ENCODE measurements around the gene ANO8. TPM values are rescaled to one million over a fixed set of nuclear protein-coding genes. Genes with fewer than 3 reads are reported as not detected.
"Not testable (repeated sequence)": the region's sequence is repeated elsewhere in the genome, so short reads cannot be mapped to it uniquely, and the experiment has no call there.

The ANO8 gene, protein sequence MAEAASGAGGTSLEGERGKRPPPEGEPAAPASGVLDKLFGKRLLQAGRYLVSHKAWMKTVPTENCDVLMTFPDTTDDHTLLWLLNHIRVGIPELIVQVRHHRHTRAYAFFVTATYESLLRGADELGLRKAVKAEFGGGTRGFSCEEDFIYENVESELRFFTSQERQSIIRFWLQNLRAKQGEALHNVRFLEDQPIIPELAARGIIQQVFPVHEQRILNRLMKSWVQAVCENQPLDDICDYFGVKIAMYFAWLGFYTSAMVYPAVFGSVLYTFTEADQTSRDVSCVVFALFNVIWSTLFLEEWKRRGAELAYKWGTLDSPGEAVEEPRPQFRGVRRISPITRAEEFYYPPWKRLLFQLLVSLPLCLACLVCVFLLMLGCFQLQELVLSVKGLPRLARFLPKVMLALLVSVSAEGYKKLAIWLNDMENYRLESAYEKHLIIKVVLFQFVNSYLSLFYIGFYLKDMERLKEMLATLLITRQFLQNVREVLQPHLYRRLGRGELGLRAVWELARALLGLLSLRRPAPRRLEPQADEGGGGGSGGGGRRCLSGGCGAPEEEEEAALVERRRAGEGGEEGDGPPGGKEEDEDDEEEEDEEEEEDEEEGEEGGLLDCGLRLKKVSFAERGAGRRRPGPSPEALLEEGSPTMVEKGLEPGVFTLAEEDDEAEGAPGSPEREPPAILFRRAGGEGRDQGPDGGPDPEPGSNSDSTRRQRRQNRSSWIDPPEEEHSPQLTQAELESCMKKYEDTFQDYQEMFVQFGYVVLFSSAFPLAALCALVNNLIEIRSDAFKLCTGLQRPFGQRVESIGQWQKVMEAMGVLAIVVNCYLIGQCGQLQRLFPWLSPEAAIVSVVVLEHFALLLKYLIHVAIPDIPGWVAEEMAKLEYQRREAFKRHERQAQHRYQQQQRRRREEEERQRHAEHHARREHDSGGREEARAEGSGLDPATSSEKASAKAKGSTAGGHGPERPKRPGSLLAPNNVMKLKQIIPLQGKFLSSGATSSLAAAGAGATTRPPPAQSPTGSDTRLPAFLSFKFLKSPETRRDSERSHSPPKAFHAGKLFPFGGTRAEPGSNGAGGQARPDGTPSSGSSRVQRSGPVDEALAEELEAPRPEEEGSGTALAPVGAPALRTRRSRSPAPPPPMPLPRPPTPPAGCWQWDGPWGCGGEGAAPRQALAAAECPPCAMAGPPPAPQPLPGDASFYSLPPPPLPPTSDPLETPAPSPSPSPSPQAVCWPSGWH
- 0.93 TPM for polyA plus RNA-seq (2012; ENCODE audit: missing spikeins)

DNA sequence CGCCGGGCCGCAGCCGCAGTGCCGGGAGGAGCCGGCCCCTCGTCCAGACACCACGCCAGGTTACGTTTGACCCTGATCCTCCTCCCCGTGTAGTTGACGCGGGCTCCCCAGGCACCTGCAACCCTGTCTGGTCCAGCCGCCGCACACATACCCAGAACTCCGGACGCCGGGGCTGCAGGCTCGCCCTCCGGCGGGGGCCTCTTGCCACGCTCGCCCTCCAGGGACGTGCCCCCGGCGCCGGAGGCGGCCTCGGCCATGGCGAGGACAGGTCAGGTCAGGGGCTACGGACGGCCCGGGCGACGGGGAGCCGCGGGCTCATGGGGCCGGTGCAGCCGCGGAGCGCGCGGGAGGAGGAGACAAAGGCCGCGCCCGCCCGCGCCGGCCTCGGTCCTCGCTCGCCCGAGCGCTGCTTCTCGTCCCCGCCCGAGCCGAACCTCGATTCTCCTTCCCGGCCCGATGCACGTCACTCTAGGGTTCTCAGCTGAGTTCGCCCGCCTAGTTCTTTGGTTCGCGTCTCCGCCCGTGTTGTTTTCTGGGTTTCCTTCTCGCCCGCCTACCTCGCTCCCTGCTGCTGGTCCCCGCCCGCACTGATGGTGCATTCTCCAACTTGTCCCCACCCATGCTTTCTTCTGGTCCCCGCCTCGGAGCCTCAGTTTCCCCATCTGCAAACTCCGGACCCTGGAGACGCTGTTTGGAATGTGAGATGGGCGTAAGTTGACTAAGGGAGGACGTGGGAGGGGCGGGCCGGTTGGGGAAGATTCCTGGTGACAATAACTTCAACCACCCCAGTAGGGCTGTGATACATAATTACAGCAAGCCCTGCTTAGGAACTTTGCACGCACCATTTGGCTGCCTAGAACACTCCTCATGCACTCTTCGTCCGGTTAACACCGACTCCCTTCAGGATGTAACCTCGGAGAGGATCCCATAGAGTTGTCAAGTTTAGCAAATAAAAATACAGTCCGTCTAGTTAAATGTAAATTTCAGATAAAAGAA is at the start of gene ANO8:
Gene ANO8, minus strand, starts transcription at position 442 of the 996 bp plus-strand sequence. Its CDS starts 185 bp downstream, at position 257.
- FAIRE-seq, result peak; percentile 97

DNA sequence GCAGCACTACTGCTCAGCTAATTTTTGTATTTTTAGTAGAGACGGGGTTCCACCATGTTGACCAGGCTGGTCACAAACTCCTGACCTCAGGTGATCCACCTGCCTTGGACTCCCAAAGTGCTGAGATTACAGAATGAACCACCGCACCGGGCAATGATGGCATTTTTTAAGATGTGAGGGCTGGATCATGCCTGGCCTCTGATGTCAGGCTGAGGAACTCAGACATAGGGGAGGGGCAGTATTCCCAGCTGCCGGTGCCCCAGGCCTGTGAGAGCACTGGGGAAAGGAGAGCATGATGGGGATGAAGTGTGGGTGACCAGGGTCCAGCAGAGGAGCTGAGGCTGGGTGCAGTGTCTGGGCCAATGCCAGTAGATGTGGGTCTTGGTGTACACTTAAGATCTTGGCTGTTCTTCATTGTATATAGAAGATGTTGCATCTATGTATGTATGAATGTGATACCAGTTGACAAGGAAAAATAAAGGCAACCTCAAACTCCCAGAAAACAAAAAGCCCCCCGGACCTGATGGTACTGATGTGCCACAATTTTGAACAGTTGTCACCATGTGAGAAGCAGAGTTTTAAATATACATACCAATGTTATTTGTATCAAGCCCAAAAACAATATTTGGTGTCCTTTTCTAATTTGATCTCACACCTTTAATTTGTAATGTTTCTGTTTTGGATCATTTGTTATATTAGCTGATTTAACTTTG is 45.9 kb upstream of the ANO8 start:
- no peak for DNase-seq (ENCODE audit: insufficient read length)
- FAIRE-seq, result no peak
- TF ChIP-seq TAF1 (IDR thresholded peaks at IDR 0.05; ENCODE audit: borderline replicate concordance, low read depth, low read length) (no peak), POLR2A (IDR thresholded peaks at IDR 0.05; ENCODE audit: low read depth, low read length) (no peak), POLR2AphosphoS5 (IDR thresholded peaks at IDR 0.05; ENCODE audit: low read depth, low read length) (no peak)

More for the DNA sequence above, at the start of gene ANO8:
- peak; percentile 92 for DNase-seq (ENCODE audit: insufficient read length)
- TF ChIP-seq TAF1 (IDR thresholded peaks at IDR 0.05; ENCODE audit: borderline replicate concordance, low read depth, low read length) (0 out of 2 replicates have a peak, but pooled peaks have one; percentile 6), POLR2A (IDR thresholded peaks at IDR 0.05; ENCODE audit: low read depth, low read length) (no peak), POLR2AphosphoS5 (IDR thresholded peaks at IDR 0.05; ENCODE audit: low read depth, low read length) (no peak)

DNA sequence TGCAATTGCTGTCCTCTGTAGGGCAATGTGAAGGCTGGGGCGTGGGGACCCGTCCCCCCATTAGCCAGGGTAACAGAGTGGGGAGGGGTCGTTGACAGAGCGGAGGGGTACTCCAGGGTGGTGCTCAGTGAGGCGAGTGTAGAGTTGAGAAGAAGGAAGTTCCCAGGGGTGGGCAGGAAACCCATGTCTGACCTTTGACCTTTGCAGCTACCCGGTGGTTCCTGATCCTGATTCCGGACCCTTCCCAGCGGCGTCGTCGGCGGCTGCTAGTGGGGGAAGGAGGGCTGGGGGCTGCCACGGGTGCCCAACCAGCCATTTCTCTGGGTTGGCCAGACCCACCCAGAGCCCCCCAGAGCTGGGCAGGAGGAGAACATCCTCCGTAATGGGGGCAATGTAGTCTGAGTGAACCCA is 44.6 kb upstream of the ANO8 start:
- TF ChIP-seq POLR2AphosphoS5 (IDR thresholded peaks at IDR 0.05; ENCODE audit: low read depth, low read length), result no peak
- FAIRE-seq (no peak), DNase-seq (ENCODE audit: insufficient read length) (no peak)

DNA sequence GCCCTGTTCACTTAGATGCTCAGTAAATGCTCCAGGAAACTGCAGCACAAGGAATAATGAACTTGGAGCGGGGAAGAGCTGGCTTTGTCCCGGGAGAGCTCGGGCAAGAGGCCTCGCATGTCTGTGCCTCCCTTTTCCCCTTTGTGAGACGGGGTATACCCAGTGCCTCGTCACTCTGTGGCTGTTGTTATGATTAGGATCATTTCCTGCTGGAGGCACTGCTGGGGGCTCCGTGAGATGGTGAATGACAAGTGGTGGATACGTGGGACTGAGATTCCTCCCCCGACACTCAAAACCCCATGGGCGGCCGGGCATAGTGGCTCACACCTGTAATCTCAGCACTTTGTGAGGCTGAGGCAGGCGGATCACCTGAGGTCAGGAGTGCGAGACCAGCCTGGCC is 43.6 kb upstream of the ANO8 start:
- FAIRE-seq (no peak), DNase-seq (ENCODE audit: insufficient read length) (no peak)
- TF ChIP-seq TAF1 (IDR thresholded peaks at IDR 0.05; ENCODE audit: borderline replicate concordance, low read depth, low read length) (no peak), POLR2A (IDR thresholded peaks at IDR 0.05; ENCODE audit: low read depth, low read length) (no peak), POLR2AphosphoS5 (IDR thresholded peaks at IDR 0.05; ENCODE audit: low read depth, low read length) (no peak)

DNA sequence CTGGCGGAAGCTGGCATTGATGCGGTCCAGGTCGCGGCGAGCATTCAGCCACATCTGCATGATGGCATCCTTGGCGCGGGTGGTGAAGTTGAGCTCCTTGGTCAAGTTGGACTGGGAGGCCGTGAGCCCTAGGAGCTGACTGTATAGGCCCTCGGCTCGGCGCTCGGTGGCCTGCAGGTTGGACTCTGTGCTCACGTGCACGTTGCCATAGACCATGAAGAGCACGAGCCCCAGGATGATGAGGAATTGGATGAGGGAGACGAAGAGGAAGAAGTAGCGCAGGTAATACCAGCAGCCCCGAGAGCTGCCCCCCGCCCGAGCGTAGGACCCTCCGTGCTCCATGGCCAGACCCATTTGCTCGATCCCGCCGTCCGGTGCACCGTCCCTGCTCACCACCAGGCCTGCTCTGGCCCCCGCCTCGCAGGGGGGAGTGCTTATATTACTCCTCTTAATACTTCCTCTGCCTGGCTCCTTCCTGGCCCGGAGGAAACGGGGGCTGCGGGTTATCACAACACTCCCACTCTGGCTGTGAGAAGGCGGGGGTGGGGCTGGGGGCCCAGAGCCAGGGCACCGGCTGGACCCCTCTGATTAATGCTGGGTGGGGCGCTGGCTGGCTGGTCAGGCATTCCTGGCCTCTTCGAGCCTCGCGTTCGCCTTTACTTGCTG is 42.4 kb upstream of the ANO8 start, which contains the start of gene PLVAP:
Gene PLVAP, minus strand, starts transcription at position 408 of the 666 bp plus-strand sequence. Its CDS starts 54 bp downstream, at position 354.
- DNase-seq (ENCODE audit: insufficient read length) (no peak), FAIRE-seq (no peak)
- TF ChIP-seq POLR2A (IDR thresholded peaks at IDR 0.05; ENCODE audit: low read depth, low read length) (no peak), TAF1 (IDR thresholded peaks at IDR 0.05; ENCODE audit: borderline replicate concordance, low read depth, low read length) (no peak), POLR2AphosphoS5 (IDR thresholded peaks at IDR 0.05; ENCODE audit: low read depth, low read length) (no peak)

DNA sequence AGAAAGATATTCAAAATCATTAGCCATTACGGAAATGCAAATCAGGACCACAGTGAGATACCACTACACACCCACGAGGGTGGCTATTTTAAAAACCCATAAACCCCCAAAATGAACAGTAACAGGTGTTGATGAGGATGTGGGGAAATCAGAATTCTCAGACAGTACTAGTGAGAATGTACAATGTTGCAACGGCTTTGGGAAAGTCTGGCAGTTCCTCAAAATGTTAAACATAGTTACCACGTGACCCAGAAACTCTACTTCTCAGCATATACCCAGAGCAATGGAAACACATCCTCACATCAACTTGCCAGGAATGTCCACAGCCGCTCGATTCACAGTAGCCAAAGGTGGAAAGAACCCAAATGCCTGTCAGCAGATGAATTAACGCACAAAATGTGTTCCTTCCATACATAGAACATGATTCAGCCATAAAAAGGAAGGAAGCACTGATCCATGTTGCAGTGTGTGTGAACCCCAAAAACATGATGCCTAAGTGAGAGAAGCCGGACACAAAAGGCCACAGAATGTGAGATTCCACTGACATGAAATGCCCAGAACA is 35.5 kb upstream of the ANO8 start:
- DNase-seq (ENCODE audit: insufficient read length) (no peak), FAIRE-seq (peak; percentile 76)
- TF ChIP-seq POLR2A (IDR thresholded peaks at IDR 0.05; ENCODE audit: low read depth, low read length), result 0 out of 2 replicates have a peak, but pooled peaks have one; percentile 28
- TF ChIP-seq TAF1 (IDR thresholded peaks at IDR 0.05; ENCODE audit: borderline replicate concordance, low read depth, low read length), result no peak
- no peak for TF ChIP-seq POLR2AphosphoS5 (IDR thresholded peaks at IDR 0.05; ENCODE audit: low read depth, low read length)

DNA sequence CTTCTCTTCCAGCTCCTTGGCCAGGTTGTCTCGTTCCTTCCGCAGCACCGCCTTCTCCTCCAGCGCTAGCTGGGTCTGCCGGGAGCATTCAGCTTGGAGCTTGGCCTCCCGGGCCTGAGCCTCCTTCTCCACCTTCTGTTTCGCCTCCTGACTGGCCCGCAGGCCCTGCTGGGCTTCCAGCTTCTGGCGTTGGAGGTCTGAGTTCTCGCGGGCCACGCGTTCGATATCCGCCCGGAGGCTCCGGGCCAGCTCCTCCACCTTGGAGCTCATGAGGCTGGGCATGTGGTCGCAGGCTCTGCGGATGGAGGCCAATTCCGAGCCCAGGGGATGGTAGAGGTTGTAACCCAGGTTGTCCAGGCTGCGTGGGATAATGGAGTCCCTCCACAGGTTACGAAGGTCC is 30.7 kb upstream of the ANO8 start:
- peak; percentile 11 for DNase-seq (ENCODE audit: insufficient read length)

DNA sequence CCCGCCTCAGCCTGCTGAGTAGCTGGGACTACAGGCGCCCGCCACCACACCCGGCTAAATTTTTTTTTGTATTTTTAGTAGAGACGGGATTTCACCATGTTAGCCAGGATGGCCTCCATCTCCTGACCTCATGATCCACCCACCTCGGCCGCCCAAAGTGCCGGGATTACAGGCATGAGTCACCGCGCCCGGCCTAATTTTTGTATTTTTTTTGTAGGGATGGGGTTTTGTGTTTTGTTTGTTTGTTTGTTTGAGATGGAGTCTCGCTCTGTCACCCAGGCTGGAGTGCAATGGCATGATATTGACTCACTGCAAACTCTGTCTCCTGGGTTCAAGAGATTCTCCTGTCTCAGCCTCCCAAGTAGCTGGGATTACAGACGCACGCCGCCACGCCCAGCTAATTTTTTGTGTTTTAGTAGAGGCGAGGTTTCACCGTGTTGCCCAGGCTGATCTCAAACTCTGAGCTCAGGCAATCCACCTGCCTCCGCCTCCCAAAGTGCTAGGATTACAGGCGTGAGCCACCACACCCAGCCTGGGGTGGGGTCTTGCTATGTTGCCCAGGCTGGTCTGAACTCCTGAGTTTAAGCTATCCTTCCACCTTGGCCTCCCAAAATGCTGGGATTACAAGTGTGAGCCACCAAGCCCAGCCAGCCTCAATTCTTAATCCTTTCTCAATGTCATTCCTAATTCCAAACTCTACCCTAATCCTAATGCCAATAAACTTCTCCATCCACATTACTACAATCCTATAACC is 29.4 kb upstream of the ANO8 start:
- not testable (repeated sequence) for DNase-seq (ENCODE audit: insufficient read length); FAIRE-seq

More for the DNA sequence above, 30.7 kb upstream of the ANO8 start:
- TF ChIP-seq POLR2A (IDR thresholded peaks at IDR 0.05; ENCODE audit: low read depth, low read length), result no peak
- TF ChIP-seq POLR2AphosphoS5 (IDR thresholded peaks at IDR 0.05; ENCODE audit: low read depth, low read length), result no peak
- no peak for TF ChIP-seq TAF1 (IDR thresholded peaks at IDR 0.05; ENCODE audit: borderline replicate concordance, low read depth, low read length)
- FAIRE-seq, result no peak

All from GM12892 (cell line).